Measurements from ENCODE around the gene GIMAP2.

GIMAP2 gene

DNA sequence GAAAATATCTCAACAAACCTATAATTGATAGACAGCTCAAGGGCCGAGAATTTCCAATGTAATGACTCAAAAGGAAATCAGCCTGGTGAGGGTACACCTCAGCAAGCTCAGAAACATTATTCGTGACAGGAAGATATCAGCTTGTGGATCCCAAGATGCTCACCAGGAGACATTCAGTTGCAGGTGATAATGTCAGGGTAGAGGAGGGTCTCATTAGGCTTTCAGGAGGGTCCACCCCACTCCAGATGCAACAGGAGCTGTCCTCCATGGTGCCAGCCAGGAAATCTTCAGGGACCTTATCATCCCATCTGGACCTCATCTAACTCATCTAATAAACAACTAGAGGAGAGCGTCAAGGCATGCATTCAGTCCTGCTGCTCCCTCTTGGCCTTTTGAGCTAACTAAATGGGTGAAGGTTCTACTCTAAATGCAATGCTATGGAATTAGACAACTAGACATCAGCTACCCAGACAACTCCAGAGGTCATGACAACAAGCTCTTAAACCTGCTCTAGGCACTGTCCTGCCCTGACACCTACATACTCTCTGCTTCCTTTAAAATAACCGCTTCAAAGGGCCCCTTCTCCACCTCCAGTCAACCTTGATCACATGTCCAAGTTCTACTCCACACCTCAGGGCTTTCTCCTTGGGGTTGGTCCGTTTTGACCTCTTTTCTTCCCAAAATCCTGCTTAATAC is 47.4 kb downstream of the GIMAP2 start:
- Histone ChIP-seq H3K79me1 (ENCODE audit: low read length) (no peaks in the 10 kb centered on the region), H3K79me2 (ENCODE audit: control insufficient read depth, insufficient read depth, low read length, poor library complexity) (no peaks in the 10 kb centered on the region), H3K4ac (ENCODE audit: low read depth, low read length) (no peak overlapping the region), H3K9me3 (ENCODE audit: insufficient read depth, low read depth, low read length) (peaks cover 2% of the 10 kb centered on the region), H2BK120ac (ENCODE audit: insufficient read depth, low read length, poor library complexity) (no peak overlapping the region), H2BK12ac (ENCODE audit: low read length) (no peak overlapping the region), H3K9ac (ENCODE audit: low read length) (no peak overlapping the region), H2BK5ac (ENCODE audit: low read depth, low read length, poor library complexity) (no peak overlapping the region), H4K91ac (ENCODE audit: low read depth, low read length) (no peak overlapping the region), H3K36me3 (ENCODE audit: control insufficient read depth in 1 of 2, insufficient read depth in 2 of 2, low read length in 2 of 2) (no peaks in the 10 kb centered on the region), H3K23ac (ENCODE audit: low read length) (no peak overlapping the region), H3K4me2 (ENCODE audit: low read length) (no peak overlapping the region), H4K8ac (ENCODE audit: low read depth, low read length) (no peak overlapping the region), H3K27me3 (ENCODE audit: insufficient read depth, low read length) (peaks cover 3% of the 10 kb centered on the region), H2AFZ (ENCODE audit: insufficient read depth, low read length, poor library complexity) (no peak overlapping the region), H3K18ac (ENCODE audit: low read length) (no peak overlapping the region), H2AK5ac (ENCODE audit: low read length) (no peak overlapping the region), H4K12ac (ENCODE audit: low read depth, low read length) (no peak overlapping the region), H3K4me1 (ENCODE audit: control insufficient read depth in 1 of 2, insufficient read depth in 2 of 2, low read length in 2 of 2) (no peaks in the 10 kb centered on the region), H3K4me3 (ENCODE audit: low read depth, low read length) (no peak overlapping the region), H3K14ac (ENCODE audit: low read length) (no peak overlapping the region), H3K27ac (ENCODE audit: low read depth, low read length) (no peak overlapping the region)
- no CpG with 5 or more reads among the region's 5 CpGs for whole genome bisulfite sequencing (ENCODE audit: extremely low coverage, insufficient coverage, insufficient read length)
- DNase-seq = no peak

DNA sequence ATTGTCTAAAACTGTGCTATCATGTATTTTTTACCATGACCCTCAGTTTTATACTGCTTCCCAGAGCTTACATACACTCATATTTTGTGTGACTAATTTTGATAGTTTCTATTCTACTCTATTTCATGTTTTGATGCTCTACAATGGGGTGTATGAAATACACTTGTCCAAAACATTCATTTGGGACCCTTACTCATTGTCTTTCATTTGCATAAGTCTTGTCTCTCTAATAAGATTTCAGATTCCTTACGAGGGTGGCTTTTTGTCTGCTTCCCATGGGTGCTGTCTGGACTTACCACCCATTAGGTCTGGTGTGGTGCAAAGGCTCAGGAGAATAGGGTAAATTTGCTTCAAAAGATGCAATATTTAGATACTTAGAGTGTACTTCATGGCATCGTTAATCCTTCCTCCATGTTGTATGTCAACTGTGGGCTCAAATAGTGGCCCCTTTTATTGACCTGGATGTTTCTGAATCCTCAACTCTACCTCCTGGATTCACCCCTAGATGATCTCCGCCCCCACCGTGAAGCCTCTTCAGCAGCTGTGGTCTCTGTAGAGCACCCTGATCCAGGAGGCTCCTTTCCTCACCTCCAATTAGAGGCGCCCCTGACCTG is 48.1 kb downstream of the GIMAP2 start:
- Histone ChIP-seq H2BK5ac (ENCODE audit: low read depth, low read length, poor library complexity) (no peak overlapping the region), H3K4me1 (ENCODE audit: control insufficient read depth in 1 of 2, insufficient read depth in 2 of 2, low read length in 2 of 2) (no peaks in the 10 kb centered on the region), H2AFZ (ENCODE audit: insufficient read depth, low read length, poor library complexity) (no peak overlapping the region), H3K23ac (ENCODE audit: low read length) (no peak overlapping the region), H3K79me1 (ENCODE audit: low read length) (no peaks in the 10 kb centered on the region), H4K8ac (ENCODE audit: low read depth, low read length) (no peak overlapping the region), H3K27ac (ENCODE audit: low read depth, low read length) (no peak overlapping the region), H3K14ac (ENCODE audit: low read length) (no peak overlapping the region), H3K27me3 (ENCODE audit: insufficient read depth, low read length) (peaks cover 5% of the 10 kb centered on the region), H3K9me3 (ENCODE audit: insufficient read depth, low read depth, low read length) (peaks cover 2% of the 10 kb centered on the region), H2BK12ac (ENCODE audit: low read length) (no peak overlapping the region), H3K36me3 (ENCODE audit: control insufficient read depth in 1 of 2, insufficient read depth in 2 of 2, low read length in 2 of 2) (no peaks in the 10 kb centered on the region), H3K4ac (ENCODE audit: low read depth, low read length) (no peak overlapping the region), H3K18ac (ENCODE audit: low read length) (no peak overlapping the region), H3K4me3 (ENCODE audit: low read depth, low read length) (no peak overlapping the region), H3K4me2 (ENCODE audit: low read length) (no peak overlapping the region), H3K9ac (ENCODE audit: low read length) (no peak overlapping the region), H4K12ac (ENCODE audit: low read depth, low read length) (no peak overlapping the region), H4K91ac (ENCODE audit: low read depth, low read length) (no peak overlapping the region), H2BK120ac (ENCODE audit: insufficient read depth, low read length, poor library complexity) (no peak overlapping the region), H3K79me2 (ENCODE audit: control insufficient read depth, insufficient read depth, low read length, poor library complexity) (no peaks in the 10 kb centered on the region), H2AK5ac (ENCODE audit: low read length) (no peak overlapping the region)
- no peak for DNase-seq
- WGBS (ENCODE audit: extremely low coverage, insufficient coverage, insufficient read length) = no CpG with 5 or more reads among the region's 5 CpGs

- no CpG with 5 or more reads among the region's 3 CpGs for WGBS (ENCODE audit: extremely low coverage, insufficient coverage, insufficient read length)
- no peak overlapping the region for H3K4me2 ChIP-seq (ENCODE audit: low read length)
- no peak overlapping the region for H3K4ac ChIP-seq (ENCODE audit: low read depth, low read length)
- no peak overlapping the region for H3K27ac ChIP-seq (ENCODE audit: low read depth, low read length)
- H3K23ac ChIP-seq (ENCODE audit: low read length) = no peak overlapping the region
- H3K14ac ChIP-seq (ENCODE audit: low read length) = no peak overlapping the region
- H2BK120ac ChIP-seq (ENCODE audit: insufficient read depth, low read length, poor library complexity) = no peak overlapping the region
- H3K4me3 ChIP-seq (ENCODE audit: low read depth, low read length) = no peak overlapping the region
- H3K36me3 ChIP-seq (ENCODE audit: control insufficient read depth in 1 of 2, insufficient read depth in 2 of 2, low read length in 2 of 2) = no peaks in the 10 kb centered on the region
- H4K8ac ChIP-seq (ENCODE audit: low read depth, low read length) = no peak overlapping the region
- no peak overlapping the region for H2AFZ ChIP-seq (ENCODE audit: insufficient read depth, low read length, poor library complexity)
- H3K79me1 ChIP-seq (ENCODE audit: low read length) = no peaks in the 10 kb centered on the region
- peaks cover 2% of the 10 kb centered on the region for H3K9me3 ChIP-seq (ENCODE audit: insufficient read depth, low read depth, low read length)
- H3K18ac ChIP-seq (ENCODE audit: low read length) = no peak overlapping the region
- H2BK5ac ChIP-seq (ENCODE audit: low read depth, low read length, poor library complexity) = no peak overlapping the region
- H3K79me2 ChIP-seq (ENCODE audit: control insufficient read depth, insufficient read depth, low read length, poor library complexity) = no peaks in the 10 kb centered on the region
- no peak overlapping the region for H4K12ac ChIP-seq (ENCODE audit: low read depth, low read length)
- H2BK12ac ChIP-seq (ENCODE audit: low read length) = no peak overlapping the region
- no peak overlapping the region for H4K91ac ChIP-seq (ENCODE audit: low read depth, low read length)
- H3K4me1 ChIP-seq (ENCODE audit: control insufficient read depth in 1 of 2, insufficient read depth in 2 of 2, low read length in 2 of 2) = no peaks in the 10 kb centered on the region
- H2AK5ac ChIP-seq (ENCODE audit: low read length) = no peak overlapping the region
- no peak for DNase-seq
- H3K27me3 ChIP-seq (ENCODE audit: insufficient read depth, low read length) = peaks cover 5% of the 10 kb centered on the region
- H3K9ac ChIP-seq (ENCODE audit: low read length) = no peak overlapping the region
Measured at GRCh38 chr7:150734254-150734653, 48.7 kb downstream of the GIMAP2 start.

DNA sequence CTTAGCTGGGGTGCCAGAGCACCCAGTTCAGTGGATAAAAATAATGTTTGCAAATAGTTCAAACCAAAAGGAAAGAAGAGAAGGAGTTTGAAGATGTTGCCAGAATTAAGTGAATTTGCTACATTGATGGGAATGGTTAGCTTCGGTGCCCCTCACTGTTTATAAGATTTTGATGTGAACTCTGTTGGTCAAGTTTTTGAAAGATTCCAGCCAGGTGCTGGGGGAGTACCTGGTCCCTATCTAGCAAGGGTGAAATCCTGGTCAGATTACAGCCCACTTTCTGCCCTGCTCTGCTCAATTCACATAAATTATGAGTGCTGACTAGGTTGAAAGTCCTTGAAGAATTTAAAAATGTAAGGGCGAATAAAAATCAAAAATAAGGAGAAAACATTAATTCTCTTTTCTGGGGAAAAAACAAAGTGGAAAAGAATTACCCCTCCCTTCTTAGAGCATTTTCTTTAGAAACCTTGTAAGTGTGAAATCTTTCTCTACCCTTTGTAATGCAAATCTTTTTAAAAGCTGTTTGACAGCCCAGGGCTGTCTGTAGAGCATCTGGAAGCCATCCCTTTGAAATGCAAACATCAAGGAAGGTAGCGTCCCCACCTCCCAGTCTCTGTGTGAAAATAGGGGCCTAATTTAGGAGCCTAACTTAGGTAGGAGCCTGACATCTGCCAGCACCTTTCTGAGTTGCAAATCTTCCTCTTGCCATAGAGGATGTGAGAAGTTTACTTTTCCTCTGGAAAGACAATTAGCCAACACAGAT is 50.3 kb downstream of the GIMAP2 start:
- DNase-seq = no peak
- whole genome bisulfite sequencing (ENCODE audit: extremely low coverage, insufficient coverage, insufficient read length) = no CpG with 5 or more reads among the region's 3 CpGs
- H3K14ac ChIP-seq (ENCODE audit: low read length) = no peak overlapping the region
- no peak overlapping the region for H3K4me3 ChIP-seq (ENCODE audit: low read depth, low read length)
- no peak overlapping the region for H2AFZ ChIP-seq (ENCODE audit: insufficient read depth, low read length, poor library complexity)
- no peaks in the 10 kb centered on the region for H3K36me3 ChIP-seq (ENCODE audit: control insufficient read depth in 1 of 2, insufficient read depth in 2 of 2, low read length in 2 of 2)
- peaks cover 5% of the 10 kb centered on the region for H3K27me3 ChIP-seq (ENCODE audit: insufficient read depth, low read length)
- no peaks in the 10 kb centered on the region for H3K4me1 ChIP-seq (ENCODE audit: control insufficient read depth in 1 of 2, insufficient read depth in 2 of 2, low read length in 2 of 2)
- no peak overlapping the region for H2BK5ac ChIP-seq (ENCODE audit: low read depth, low read length, poor library complexity)
- no peak overlapping the region for H2BK12ac ChIP-seq (ENCODE audit: low read length)
- H3K27ac ChIP-seq (ENCODE audit: low read depth, low read length) = no peak overlapping the region
- H4K91ac ChIP-seq (ENCODE audit: low read depth, low read length) = no peak overlapping the region
- no peak overlapping the region for H3K4ac ChIP-seq (ENCODE audit: low read depth, low read length)
- H2BK120ac ChIP-seq (ENCODE audit: insufficient read depth, low read length, poor library complexity) = no peak overlapping the region
- H2AK5ac ChIP-seq (ENCODE audit: low read length) = no peak overlapping the region
- H3K18ac ChIP-seq (ENCODE audit: low read length) = no peak overlapping the region
- peaks cover 2% of the 10 kb centered on the region for H3K9me3 ChIP-seq (ENCODE audit: insufficient read depth, low read depth, low read length)
- no peak overlapping the region for H4K12ac ChIP-seq (ENCODE audit: low read depth, low read length)
- no peak overlapping the region for H3K9ac ChIP-seq (ENCODE audit: low read length)
- H3K23ac ChIP-seq (ENCODE audit: low read length) = no peak overlapping the region
- no peaks in the 10 kb centered on the region for H3K79me2 ChIP-seq (ENCODE audit: control insufficient read depth, insufficient read depth, low read length, poor library complexity)
- H3K79me1 ChIP-seq (ENCODE audit: low read length) = no peaks in the 10 kb centered on the region
- no peak overlapping the region for H3K4me2 ChIP-seq (ENCODE audit: low read length)
- H4K8ac ChIP-seq (ENCODE audit: low read depth, low read length) = no peak overlapping the region
